GM23248 (cell line): Measurements from ENCODE around the gene KHSRP. TPM values are rescaled to one million over a fixed set of nuclear protein-coding genes. Genes with fewer than 3 reads are reported as not detected.
"Not testable (repeated sequence)": the region's sequence is repeated elsewhere in the genome, so short reads cannot be mapped to it uniquely, and the experiment has no call there.

Source experiments
- DNase-seq: peaks from one replicate; pipeline ENCODE4 v3.0.0-alpha.2; 2015
- H2AFZ ChIP-seq: fragments of 200-600 bp; sonication (generic); 2 replicates; pipeline ENCODE4 v1.6.1; 2016; ENCODE audit warnings: antibody characterized with exemption
- H3F3A ChIP-seq: fragments of 200-600 bp; sonication (generic); 2 replicates; pipeline ENCODE4 v1.6.1; 2016; ENCODE audit warnings: mild to moderate bottlenecking, antibody characterized with exemption, mixed run types; ENCODE audit not compliant: insufficient read depth
- H3K27ac ChIP-seq: fragments of 200-600 bp; sonication (generic); 2 replicates; pipeline ENCODE4 v1.5.1; 2016; ENCODE audit warnings: mild to moderate bottlenecking
- H3K27me3 ChIP-seq: fragments of 200-600 bp; sonication (generic); replicated peaks from 2 replicates; pipeline ENCODE4 v1.6.1; 2016; ENCODE audit warnings: mild to moderate bottlenecking; ENCODE audit not compliant: insufficient read depth
- H3K36me3 ChIP-seq: fragments of 200-600 bp; sonication (generic); 2 replicates; pipeline ENCODE4 v1.6.1; 2016; ENCODE audit warnings: low read depth, mild to moderate bottlenecking
- H3K4me1 ChIP-seq: fragments of 200-600 bp; sonication (generic); 2 replicates; pipeline ENCODE4 v1.6.1; 2016; ENCODE audit warnings: mild to moderate bottlenecking; ENCODE audit not compliant: insufficient read depth
- H3K4me2 ChIP-seq: fragments of 200-600 bp; sonication (generic); one replicate; pipeline ENCODE4 v1.6.1; 2016; ENCODE audit warnings: mild to moderate bottlenecking; ENCODE audit not compliant: unreplicated experiment
- H3K4me3 ChIP-seq: fragments of 200-600 bp; sonication (generic); 2 replicates; pipeline ENCODE4 v1.5.1; 2016; ENCODE audit warnings: mild to moderate bottlenecking
- H3K79me2 ChIP-seq: fragments of 200-600 bp; sonication (generic); 2 replicates; pipeline ENCODE4 v1.6.1; 2016; ENCODE audit warnings: mild to moderate bottlenecking; ENCODE audit not compliant: insufficient read depth
- H3K9ac ChIP-seq: fragments of 200-600 bp; sonication (generic); 2 replicates; pipeline ENCODE4 v1.6.1; 2016; ENCODE audit warnings: mild to moderate bottlenecking
- H3K9me2 ChIP-seq: fragments of 200-600 bp; sonication (generic); 2 replicates; pipeline ENCODE4 v1.6.1; 2016; ENCODE audit warnings: mixed run types, mild to moderate bottlenecking, moderate library complexity; ENCODE audit not compliant: insufficient read depth
- H3K9me3 ChIP-seq: fragments of 200-600 bp; sonication (generic); one replicate; pipeline ENCODE4 v1.6.1; 2017; ENCODE audit warnings: low read depth
- H4K20me1 ChIP-seq: fragments of 200-600 bp; sonication (generic); 2 replicates; pipeline ENCODE4 v1.6.0; 2016; ENCODE audit not compliant: insufficient read depth
- EZH2 ChIP-seq: fragments of 200-600 bp; sonication (generic); IDR thresholded peaks from 2 replicates; pipeline ENCODE4 v1.6.1; 2018; ENCODE audit warnings: antibody characterized with exemption, mild to moderate bottlenecking; ENCODE audit not compliant: insufficient read depth, poor library complexity, severe bottlenecking
- EZH2phosphoT487 ChIP-seq: fragments of 200-600 bp; sonication (generic); IDR thresholded peaks from 2 replicates; pipeline ENCODE4 v1.6.1; 2018; ENCODE audit warnings: antibody characterized with exemption, moderate library complexity, mild to moderate bottlenecking, low read depth; ENCODE audit not compliant: insufficient read depth
- WGBS, 2 experiments: methylation state at CpG; one replicate each; pipeline ENCODE4 v1.1.6; 2015 to 2017; ENCODE audit warnings: low lambda C conversion rate in 2 of 2, low coverage in 1 of 2; ENCODE audit errors: missing lambda C conversion rate in 2 of 2; 5-methylcytosine and 5-hydroxymethylcytosine counted together
- in situ Hi-C: fragments of 300-500 bp; cut with MboI; formaldehyde crosslinking; loops from 2 replicates; pipeline ENCODE4 v1.15.0; 2020
- polyA plus RNA-seq: library from polyadenylated mRNA; unstranded; fragments of >200 nt; fragmentation: Nextera tagmentation; extraction: Ambion mirVana; gene quantifications from 2 replicates; pipeline ENCODE4 v1.2.1, GENCODE V29; 2016
- total RNA-seq: library from RNA; depleted of rRNA; stranded (reverse); fragments of >200 nt; shearing (Covaris generic); gene quantifications from 2 replicates; pipeline ENCODE4 v1.2.3, GENCODE V29; 2014

Gene KHSRP
- total and polyA plus RNA-seq, 2 experiments from 2014 or later, result 17.3 to 61.6 TPM

GRCh38 chr19:6429419-6430221 lies 5.0 kb upstream of the KHSRP start:
- Histone ChIP-seq H3K27me3 (no peaks in the 10 kb centered on the region), H3K9me2 (no peaks in the 10 kb centered on the region), H3K36me3 (no peaks in the 10 kb centered on the region), H2AFZ (no peak overlapping the region), H3K79me2 (no peaks in the 10 kb centered on the region), H3K4me1 (no peaks in the 10 kb centered on the region), H3K9ac (no peak overlapping the region), H3F3A (no peaks in the 10 kb centered on the region), H3K4me3 (no peak overlapping the region), H3K4me2 (no peak overlapping the region), H3K9me3 (no peaks in the 10 kb centered on the region), H4K20me1 (no peaks in the 10 kb centered on the region), H3K27ac (no peak overlapping the region)
- in situ Hi-C loops, result no loop called here
- 43 to 58% methylated on average over 13 to 20 of the region's 20 CpGs for WGBS, 2 experiments
- TF ChIP-seq EZH2, result no peak
- TF ChIP-seq EZH2phosphoT487, result no peak
- DNase-seq, result no peak

- H3K9ac ChIP-seq, H3K27me3 ChIP-seq, H4K20me1 ChIP-seq, H3K4me3 ChIP-seq, H3K27ac ChIP-seq, H3K9me2 ChIP-seq, in situ Hi-C loops, H3K79me2 ChIP-seq, H3F3A ChIP-seq, H3K9me3 ChIP-seq, H2AFZ ChIP-seq, H3K4me2 ChIP-seq, DNase-seq, H3K36me3 ChIP-seq, H3K4me1 ChIP-seq: not testable (repeated sequence)
- 62 to 73% methylated on average over 2 of the region's 2 CpGs for WGBS, 2 experiments
Observed at GRCh38 chr19:6428692-6429418, 4.2 kb upstream of the KHSRP start.

GRCh38 chr19:6427131-6427530 lies 2.5 kb upstream of the KHSRP start:
- H2AFZ ChIP-seq, result no peak overlapping the region
- H3K4me1 ChIP-seq, result peaks cover 10% of the 10 kb centered on the region
- TF ChIP-seq EZH2phosphoT487 (no peak), EZH2 (no peak)
- no peaks in the 10 kb centered on the region for H3K36me3 ChIP-seq
- H3K27me3 ChIP-seq, result no peaks in the 10 kb centered on the region
- no peak overlapping the region for H3K9ac ChIP-seq
- in situ Hi-C loops, result no loop called here
- peaks cover 9% of the 10 kb centered on the region for H4K20me1 ChIP-seq
- DNase-seq, result no peak
- 87% methylated on average over 18 of the region's 18 CpGs for WGBS, 2 experiments
- no peaks in the 10 kb centered on the region for H3K9me2 ChIP-seq
- peaks cover 20% of the 10 kb centered on the region for H3K79me2 ChIP-seq
- no peaks in the 10 kb centered on the region; the same call in 1 of the 2 replicates for H3F3A ChIP-seq
- no peak overlapping the region for H3K27ac ChIP-seq
- H3K4me2 ChIP-seq, result no peak overlapping the region
- H3K9me3 ChIP-seq, result no peaks in the 10 kb centered on the region
- H3K4me3 ChIP-seq, result no peak overlapping the region

GRCh38 chr19:6425732-6426620 lies 1.4 kb upstream of the KHSRP start:
- Histone ChIP-seq H3K4me2 (peak overlapping the region; percentile 10), H3K9me3 (no peaks in the 10 kb centered on the region), H3F3A (no peaks in the 10 kb centered on the region; the same call in 1 of the 2 replicates), H3K9me2 (no peaks in the 10 kb centered on the region), H2AFZ (peak overlapping the region; percentile 88), H3K36me3 (no peaks in the 10 kb centered on the region), H3K79me2 (peaks cover 32% of the 10 kb centered on the region), H4K20me1 (peaks cover 11% of the 10 kb centered on the region), H3K27ac (peak overlapping the region; percentile 63), H3K4me3 (no peak overlapping the region), H3K4me1 (peaks cover 12% of the 10 kb centered on the region), H3K27me3 (no peaks in the 10 kb centered on the region), H3K9ac (peak overlapping the region; percentile 36)
- WGBS, 2 experiments, result 91 to 92% methylated on average over 21 of the region's 21 CpGs
- in situ Hi-C loops, result no loop called here
- no peak for TF ChIP-seq EZH2phosphoT487
- no peak for TF ChIP-seq EZH2
- no peak for DNase-seq
